Sigmoid colon (tissue), 4 donors: ENCODE data around the gene MESD.

Source experiments
- EP300 ChIP-seq, 4 donors: sonication (generic); formaldehyde crosslinking; IDR thresholded peaks; one replicate each; pipeline ENCODE4 v1.6.1; 2017; ENCODE audit warnings: antibody characterized with exemption in 4 of 4
- POLR2A ChIP-seq, 2 donors: fragments of 450-650 bp; IDR thresholded peaks; one replicate each; pipeline ENCODE4 v1.6.1; 2016; ENCODE audit warnings: antibody characterized with exemption in 2 of 2, mild to moderate bottlenecking in 2 of 2, moderate library complexity in 2 of 2
- POLR2AphosphoS5 ChIP-seq, 4 donors: sonication (generic); formaldehyde crosslinking; IDR thresholded peaks; one replicate each; pipeline ENCODE4 v1.6.1; 2017; ENCODE audit warnings: antibody characterized with exemption in 4 of 4
- TF ChIP-seq, protein P1 (sequence below), 4 experiments: fragments of 450-650 bp in 3 of 4; fragments of 200-600 bp in 1 of 4; IDR thresholded peaks; one replicate each; pipeline ENCODE4 v1.5.1; 2016 to 2019; ENCODE audit warnings: antibody characterized with exemption in 4 of 4, mild to moderate bottlenecking in 3 of 4, moderate library complexity in 2 of 4

DNA sequence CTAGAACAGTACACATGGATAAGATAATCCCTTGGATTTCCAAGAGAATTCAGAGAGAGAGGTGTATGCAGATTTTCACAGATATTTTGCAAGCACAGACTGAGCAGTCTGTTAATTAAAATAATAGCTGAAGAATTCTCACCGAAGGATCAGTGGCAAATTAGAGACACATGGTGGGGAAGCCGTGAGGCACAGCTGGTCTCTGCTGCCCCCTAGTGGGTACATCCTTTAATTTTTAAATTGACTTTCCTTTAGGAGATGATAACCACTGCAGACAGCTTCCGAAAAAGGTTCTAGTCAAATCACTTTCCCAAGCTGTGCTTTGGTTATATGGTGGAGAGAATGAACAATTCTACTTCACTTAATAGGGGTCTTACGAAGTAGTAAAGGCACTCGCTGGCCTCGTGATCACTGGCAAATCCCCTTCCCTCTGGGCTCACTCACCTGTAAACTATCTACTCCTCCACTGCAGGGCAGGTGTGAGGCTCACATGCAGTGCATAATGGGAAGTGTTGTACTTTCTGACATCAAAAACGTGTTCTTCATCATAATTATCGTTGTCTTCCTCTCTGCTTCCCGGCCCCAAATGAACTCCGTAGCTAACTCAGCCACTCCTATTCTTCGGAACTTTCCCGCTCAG lies 19.5 kb downstream of the MESD start:
- TF ChIP-seq, protein P1, sequence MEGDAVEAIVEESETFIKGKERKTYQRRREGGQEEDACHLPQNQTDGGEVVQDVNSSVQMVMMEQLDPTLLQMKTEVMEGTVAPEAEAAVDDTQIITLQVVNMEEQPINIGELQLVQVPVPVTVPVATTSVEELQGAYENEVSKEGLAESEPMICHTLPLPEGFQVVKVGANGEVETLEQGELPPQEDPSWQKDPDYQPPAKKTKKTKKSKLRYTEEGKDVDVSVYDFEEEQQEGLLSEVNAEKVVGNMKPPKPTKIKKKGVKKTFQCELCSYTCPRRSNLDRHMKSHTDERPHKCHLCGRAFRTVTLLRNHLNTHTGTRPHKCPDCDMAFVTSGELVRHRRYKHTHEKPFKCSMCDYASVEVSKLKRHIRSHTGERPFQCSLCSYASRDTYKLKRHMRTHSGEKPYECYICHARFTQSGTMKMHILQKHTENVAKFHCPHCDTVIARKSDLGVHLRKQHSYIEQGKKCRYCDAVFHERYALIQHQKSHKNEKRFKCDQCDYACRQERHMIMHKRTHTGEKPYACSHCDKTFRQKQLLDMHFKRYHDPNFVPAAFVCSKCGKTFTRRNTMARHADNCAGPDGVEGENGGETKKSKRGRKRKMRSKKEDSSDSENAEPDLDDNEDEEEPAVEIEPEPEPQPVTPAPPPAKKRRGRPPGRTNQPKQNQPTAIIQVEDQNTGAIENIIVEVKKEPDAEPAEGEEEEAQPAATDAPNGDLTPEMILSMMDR (IDR thresholded peaks at IDR 0.05), result peak; percentile 53 to 88 (median 76)
- TF ChIP-seq POLR2A (IDR thresholded peaks at IDR 0.05), result no peak
- TF ChIP-seq EP300 (IDR thresholded peaks at IDR 0.05), result no peak
- no peak for TF ChIP-seq POLR2AphosphoS5 (IDR thresholded peaks at IDR 0.05)
